Loucy (cell line): ENCODE measurements around the gene GTPBP1.

ENCODE experiments used
- EZH2phosphoT487 ChIP-seq: fragments of 200-600 bp; IDR thresholded peaks from 2 replicates; pipeline ENCODE4 v1.6.1; 2018; ENCODE audit warnings: antibody characterized with exemption, mild to moderate bottlenecking, moderate library complexity, borderline replicate concordance
- TF ChIP-seq, protein P1 (sequence below): fragments of 200-600 bp; sonication (generic); conservative IDR thresholded peaks from 2 replicates; pipeline ENCODE4 v1.5.1; 2014; ENCODE audit warnings: mild to moderate bottlenecking, antibody characterized with exemption, low read length

DNA sequence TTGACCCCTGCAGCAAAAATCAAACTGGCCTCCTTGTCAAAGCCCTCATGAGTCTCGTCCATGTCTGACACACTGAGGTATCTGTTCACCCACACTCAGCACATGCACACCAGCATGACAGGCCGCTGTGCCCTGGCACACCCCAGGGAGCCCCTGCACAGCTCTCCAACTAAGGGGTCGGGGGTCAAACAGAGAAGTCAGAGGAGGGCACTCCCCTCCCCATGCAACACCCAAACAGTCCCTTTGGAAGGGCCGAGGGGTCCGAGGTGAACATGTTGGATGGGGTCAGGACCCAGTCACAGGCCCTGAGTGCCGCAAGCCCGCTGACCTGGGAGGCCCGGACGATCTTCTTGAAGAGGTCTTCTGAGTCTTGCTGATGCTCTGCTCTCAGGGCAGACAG, 35.4 kb downstream of the GTPBP1 start:
- TF ChIP-seq, protein P1, sequence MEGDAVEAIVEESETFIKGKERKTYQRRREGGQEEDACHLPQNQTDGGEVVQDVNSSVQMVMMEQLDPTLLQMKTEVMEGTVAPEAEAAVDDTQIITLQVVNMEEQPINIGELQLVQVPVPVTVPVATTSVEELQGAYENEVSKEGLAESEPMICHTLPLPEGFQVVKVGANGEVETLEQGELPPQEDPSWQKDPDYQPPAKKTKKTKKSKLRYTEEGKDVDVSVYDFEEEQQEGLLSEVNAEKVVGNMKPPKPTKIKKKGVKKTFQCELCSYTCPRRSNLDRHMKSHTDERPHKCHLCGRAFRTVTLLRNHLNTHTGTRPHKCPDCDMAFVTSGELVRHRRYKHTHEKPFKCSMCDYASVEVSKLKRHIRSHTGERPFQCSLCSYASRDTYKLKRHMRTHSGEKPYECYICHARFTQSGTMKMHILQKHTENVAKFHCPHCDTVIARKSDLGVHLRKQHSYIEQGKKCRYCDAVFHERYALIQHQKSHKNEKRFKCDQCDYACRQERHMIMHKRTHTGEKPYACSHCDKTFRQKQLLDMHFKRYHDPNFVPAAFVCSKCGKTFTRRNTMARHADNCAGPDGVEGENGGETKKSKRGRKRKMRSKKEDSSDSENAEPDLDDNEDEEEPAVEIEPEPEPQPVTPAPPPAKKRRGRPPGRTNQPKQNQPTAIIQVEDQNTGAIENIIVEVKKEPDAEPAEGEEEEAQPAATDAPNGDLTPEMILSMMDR, result no peak
- TF ChIP-seq EZH2phosphoT487, result no peak
